Fibroblast of lung (primary cell): Measurements from ENCODE around the gene ZNF70. TPM values are rescaled to one million over a fixed set of nuclear protein-coding genes. Genes with fewer than 3 reads are reported as not detected.

ENCODE experiments used
- DNase-seq, 2 donors: peaks; one replicate each; pipeline versions ENCODE4 v3.0.0 to v3.0.0-alpha.2; 2010; ENCODE audit warnings: low read depth in 2 of 2
- H2AFZ ChIP-seq: 2 replicates; pipeline ENCODE4 v1.5.1; 2012; ENCODE audit warnings: low read length, control low read depth, inconsistent platforms
- H3K27ac ChIP-seq: 2 replicates; pipeline ENCODE4 v1.5.1; 2011; ENCODE audit warnings: low read length, control low read depth; ENCODE audit not compliant: insufficient read depth
- H3K27me3 ChIP-seq: 2 replicates; pipeline ENCODE4 v1.5.1; 2011; ENCODE audit warnings: mild to moderate bottlenecking, low read length; ENCODE audit not compliant: control insufficient read depth, insufficient read depth
- H3K36me3 ChIP-seq: 2 replicates; pipeline ENCODE4 v1.5.1; 2011; ENCODE audit warnings: low read length; ENCODE audit not compliant: control insufficient read depth, insufficient read depth
- H3K4me1 ChIP-seq: 2 replicates; pipeline ENCODE4 v1.5.1; 2011; ENCODE audit warnings: low read length; ENCODE audit not compliant: control insufficient read depth, insufficient read depth; ENCODE audit errors: extremely low read depth
- H3K4me2 ChIP-seq: 2 replicates; pipeline ENCODE4 v1.5.1; 2011; ENCODE audit warnings: low read length, control low read depth; ENCODE audit not compliant: insufficient read depth; ENCODE audit errors: extremely low read depth
- H3K4me3 ChIP-seq, 4 experiments: fragments of 200-600 bp in 1 of 4; sonication (generic) in 1 of 4; replicated peaks in 1 of 4; 2 replicates each; pipeline ENCODE4 v1.5.1; 2011 to 2016; ENCODE audit warnings: low read length in 4 of 4, low read depth in 3 of 4, mild to moderate bottlenecking in 3 of 4, control low read depth in 2 of 4, inconsistent platforms in 1 of 4, mixed read lengths in 1 of 4; ENCODE audit not compliant: insufficient read depth in 1 of 4; ENCODE audit errors: control extremely low read depth in 1 of 4
- H3K79me2 ChIP-seq: 2 replicates; pipeline ENCODE4 v1.5.1; 2012; ENCODE audit warnings: mild to moderate bottlenecking, low read length, inconsistent platforms; ENCODE audit not compliant: control insufficient read depth, insufficient read depth
- H3K9ac ChIP-seq: 2 replicates; pipeline ENCODE4 v1.5.1; 2011; ENCODE audit warnings: mild to moderate bottlenecking, low read length, control low read depth; ENCODE audit not compliant: insufficient read depth
- H3K9me3 ChIP-seq: 2 replicates; pipeline ENCODE4 v1.5.1; 2012; ENCODE audit warnings: low read depth, low read length; ENCODE audit not compliant: control insufficient read depth, insufficient read depth
- H4K20me1 ChIP-seq: 2 replicates; pipeline ENCODE4 v1.5.1; 2011; ENCODE audit warnings: low read length; ENCODE audit not compliant: control insufficient read depth, insufficient read depth; ENCODE audit errors: extremely low read depth
- CTCF ChIP-seq, 2 donors: IDR thresholded peaks in 1 of 2; conservative IDR thresholded peaks in 1 of 2; 1 replicate in 1 of 2; 2 replicates in 1 of 2; pipeline ENCODE4 v1.5.1; 2011 to 2012; ENCODE audit warnings: low read length in 2 of 2, control low read depth in 1 of 2, inconsistent platforms in 1 of 2, low read depth in 1 of 2, mild to moderate bottlenecking in 1 of 2
- EZH2 ChIP-seq: IDR thresholded peaks from 2 replicates; pipeline ENCODE4 v1.5.1; 2012; ENCODE audit warnings: low read length, control low read depth, mild to moderate bottlenecking; ENCODE audit errors: missing control alignments
- polyA plus RNA-seq, 2 donors: library from polyadenylated mRNA; depleted of rRNA in 1 of 2; stranded (reverse) in 1 of 2; unstranded in 1 of 2; fragments of >200 nt; gene quantifications; 2 replicates each; pipeline ENCODE4 v1.2.1, GENCODE V29; 2011 to 2012; ENCODE audit warnings: missing spikeins in 1 of 2
- total RNA-seq: library from RNA; depleted of rRNA; stranded (reverse); fragments of >200 nt; gene quantifications from 2 replicates; pipeline ENCODE4 v1.2.1, GENCODE V29; 2014

ZNF70 gene
- total and polyA plus RNA-seq, 2 donors (not counting 1 experiment from before 2014, with no cell fraction given) = 1.2 to 3.1 TPM

- H2AFZ ChIP-seq = no peak overlapping the region
- no peaks in the 10 kb centered on the region for H3K79me2 ChIP-seq
- no peaks in the 10 kb centered on the region for H4K20me1 ChIP-seq
- no peak overlapping the region for H3K4me3 ChIP-seq
- peak in 1 of 2 donors; percentile 31 for DNase-seq
- TF ChIP-seq EZH2 (no peak), CTCF (conservative IDR thresholded peaks at IDR 0.05 in 1 of 2, IDR thresholded peaks at IDR 0.05 in 1 of 2; ENCODE audit: low read depth in 1 of 2, low read length in 2 of 2) (no peak)
- no peak overlapping the region for H3K4me2 ChIP-seq
- H3K4me1 ChIP-seq = no peaks in the 10 kb centered on the region
- peaks cover 3% of the 10 kb centered on the region for H3K36me3 ChIP-seq
- no peaks in the 10 kb centered on the region for H3K27me3 ChIP-seq
- H3K9ac ChIP-seq = no peak overlapping the region
- H3K27ac ChIP-seq = no peak overlapping the region
- H3K9me3 ChIP-seq = no peaks in the 10 kb centered on the region
These were observed 41.8 kb downstream of the ZNF70 start for GRCh38 chr22:23709107-23709506.

- DNase-seq = no peak
- no peak overlapping the region for H3K4me2 ChIP-seq
- H3K36me3 ChIP-seq = peaks cover 3% of the 10 kb centered on the region
- H2AFZ ChIP-seq = no peak overlapping the region
- no peaks in the 10 kb centered on the region for H3K79me2 ChIP-seq
- H3K27ac ChIP-seq = no peak overlapping the region
- no peak overlapping the region for H3K9ac ChIP-seq
- no peaks in the 10 kb centered on the region for H3K4me1 ChIP-seq
- no peaks in the 10 kb centered on the region for H3K27me3 ChIP-seq
- no peaks in the 10 kb centered on the region for H3K9me3 ChIP-seq
- H3K4me3 ChIP-seq = no peak overlapping the region
- H4K20me1 ChIP-seq = no peaks in the 10 kb centered on the region
- no peak for TF ChIP-seq EZH2
- no peak for TF ChIP-seq CTCF (conservative IDR thresholded peaks at IDR 0.05 in 1 of 2, IDR thresholded peaks at IDR 0.05 in 1 of 2; ENCODE audit: low read depth in 1 of 2, low read length in 2 of 2)
These were observed 42.6 kb downstream of the ZNF70 start for GRCh38 chr22:23708270-23708669.

- DNase-seq = no peak
- no peak overlapping the region for H3K4me2 ChIP-seq
- no peaks in the 10 kb centered on the region for H3K9me3 ChIP-seq
- no peaks in the 10 kb centered on the region for H3K79me2 ChIP-seq
- no peaks in the 10 kb centered on the region for H3K27me3 ChIP-seq
- H2AFZ ChIP-seq = no peak overlapping the region
- no peak overlapping the region for H3K4me3 ChIP-seq
- no peaks in the 10 kb centered on the region for H4K20me1 ChIP-seq
- H3K9ac ChIP-seq = no peak overlapping the region
- no peaks in the 10 kb centered on the region for H3K4me1 ChIP-seq
- no peak overlapping the region for H3K27ac ChIP-seq
- H3K36me3 ChIP-seq = peaks cover 3% of the 10 kb centered on the region
- TF ChIP-seq CTCF (conservative IDR thresholded peaks at IDR 0.05 in 1 of 2, IDR thresholded peaks at IDR 0.05 in 1 of 2; ENCODE audit: low read depth in 1 of 2, low read length in 2 of 2) (no peak), EZH2 (no peak)
These were observed 45.6 kb downstream of the ZNF70 start for GRCh38 chr22:23705358-23705757.
